WTC11 (cell line): ENCODE data around the gene APMAP. TPM values are rescaled to one million over a fixed set of nuclear protein-coding genes. Genes with fewer than 3 reads are reported as not detected.
A peak's percentile ranks its signal among the peaks of the same experiment; 100 is the strongest.

ENCODE experiments used
- ATAC-seq: fragments of 200-7000 bp; cut with Tn5 transposase; 2 replicates; pipeline ENCODE4 v1.10.0; 2021; ENCODE audit warnings: mild to moderate bottlenecking, moderate library complexity
- CTCF ChIA-PET: fragments of 300-600 bp; sonication (Branson Sonifier 250); formaldehyde crosslinking; loops from one replicate; lab custom pipeline; 2021; ENCODE audit warnings: antibody characterized with exemption; lab: Charles Lee
- POLR2A ChIA-PET: fragments of 350-600 bp; sonication (Branson Sonifier 250); formaldehyde crosslinking; loops from one replicate; lab custom pipeline; 2021; ENCODE audit warnings: antibody characterized with exemption; lab: Charles Lee
- DNase-seq: peaks from one replicate; pipeline ENCODE4 v3.0.0; 2021; ENCODE audit warnings: low spot score
- H3K27ac Mint-ChIP-seq: 2 replicates; pipeline ENCODE4 v1.8.0; 2021; ENCODE audit warnings: mixed read lengths
- H3K27me3 Mint-ChIP-seq: 2 replicates; pipeline ENCODE4 v1.8.0; 2021; ENCODE audit warnings: low read depth, mild to moderate bottlenecking, moderate library complexity, mixed read lengths
- H3K36me3 Mint-ChIP-seq: 2 replicates; pipeline ENCODE4 v1.8.0; 2021; ENCODE audit warnings: mixed read lengths
- H3K4me1 Mint-ChIP-seq: 2 replicates; pipeline ENCODE4 v1.8.0; 2022; ENCODE audit warnings: mixed read lengths
- H3K4me3 Mint-ChIP-seq: 2 replicates; pipeline ENCODE4 v1.8.0; 2021; ENCODE audit warnings: mild to moderate bottlenecking, moderate library complexity, mixed read lengths
- H3K9me3 Mint-ChIP-seq: 2 replicates; pipeline ENCODE4 v1.8.0; 2021; ENCODE audit warnings: mixed read lengths
- CDX4 ChIP-seq: fragments of 250-450 bp; sonication (Bioruptor Pico); IDR thresholded peaks from 2 replicates; pipeline ENCODE4 v1.9.0; 2021; ENCODE audit warnings: moderate library complexity, mild to moderate bottlenecking, inconsistent platforms, borderline replicate concordance
- CTCF ChIP-seq: fragments of 200-600 bp; IDR thresholded peaks from 2 replicates; pipeline ENCODE4 v1.8.0; 2022; ENCODE audit warnings: antibody characterized with exemption
- E2F5 ChIP-seq: sonication (generic); formaldehyde crosslinking; IDR thresholded peaks from 2 replicates; pipeline ENCODE4 v1.8.1; 2022; ENCODE audit warnings: mild to moderate bottlenecking, moderate library complexity, missing genetic modification reagents
- EMX1 ChIP-seq: fragments of 250-450 bp; sonication (Bioruptor Pico); IDR thresholded peaks from 2 replicates; pipeline ENCODE4 v1.8.0; 2021; ENCODE audit warnings: mild to moderate bottlenecking
- ETV6 ChIP-seq: sonication (generic); formaldehyde crosslinking; IDR thresholded peaks from 2 replicates; pipeline ENCODE4 v1.8.1; 2022; ENCODE audit warnings: mild to moderate bottlenecking, missing genetic modification reagents
- FOXK1 ChIP-seq: sonication (generic); formaldehyde crosslinking; IDR thresholded peaks from 2 replicates; pipeline ENCODE4 v1.8.0; 2022; ENCODE audit warnings: mild to moderate bottlenecking, moderate library complexity, missing genetic modification reagents
- GRHL2 ChIP-seq: fragments of 250-450 bp; sonication (Bioruptor Pico); IDR thresholded peaks from 2 replicates; pipeline ENCODE4 v1.8.0; 2022; ENCODE audit warnings: mild to moderate bottlenecking, moderate library complexity; ENCODE audit not compliant: insufficient replicate concordance, severe bottlenecking
- IRF2 ChIP-seq: sonication (generic); formaldehyde crosslinking; IDR thresholded peaks from 2 replicates; pipeline ENCODE4 v1.8.0; 2022; ENCODE audit warnings: low read depth, missing genetic modification reagents, borderline replicate concordance
- JAZF1 ChIP-seq: fragments of 250-450 bp; sonication (Bioruptor Pico); IDR thresholded peaks from 2 replicates; pipeline ENCODE4 v1.9.0; 2021; ENCODE audit warnings: moderate library complexity, mild to moderate bottlenecking, inconsistent platforms
- JUN ChIP-seq: sonication (generic); formaldehyde crosslinking; IDR thresholded peaks from 2 replicates; pipeline ENCODE4 v1.8.0; 2023; ENCODE audit warnings: mild to moderate bottlenecking, missing genetic modification reagents
- KAT7 ChIP-seq: sonication (generic); formaldehyde crosslinking; IDR thresholded peaks from 2 replicates; pipeline ENCODE4 v1.8.1; 2023; ENCODE audit warnings: missing genetic modification reagents, mild to moderate bottlenecking, borderline replicate concordance
- MLX ChIP-seq: sonication (generic); formaldehyde crosslinking; IDR thresholded peaks from 2 replicates; pipeline ENCODE4 v1.8.1; 2023; ENCODE audit warnings: mild to moderate bottlenecking, missing genetic modification reagents, moderate library complexity
- PREB ChIP-seq: sonication (generic); formaldehyde crosslinking; IDR thresholded peaks from 2 replicates; pipeline ENCODE4 v1.8.1; 2022; ENCODE audit warnings: mild to moderate bottlenecking, missing genetic modification reagents, moderate library complexity, borderline replicate concordance
- TCF7 ChIP-seq: sonication (generic); formaldehyde crosslinking; IDR thresholded peaks from 2 replicates; pipeline ENCODE4 v1.8.0; 2022; ENCODE audit warnings: mild to moderate bottlenecking, low read depth, missing genetic modification reagents, moderate library complexity
- ZMAT4 ChIP-seq: fragments of 250-450 bp; sonication (Bioruptor Pico); IDR thresholded peaks from 2 replicates; pipeline ENCODE4 v1.9.0; 2021; ENCODE audit warnings: mild to moderate bottlenecking
- ZNF232 ChIP-seq: sonication (generic); formaldehyde crosslinking; IDR thresholded peaks from 2 replicates; pipeline ENCODE4 v1.8.0; 2022; ENCODE audit warnings: mild to moderate bottlenecking, missing genetic modification reagents
- ZNF263 ChIP-seq: sonication (generic); formaldehyde crosslinking; IDR thresholded peaks from 2 replicates; pipeline ENCODE4 v1.8.1; 2022; ENCODE audit warnings: low read depth, mild to moderate bottlenecking, moderate library complexity, missing genetic modification reagents
- ZNF416 ChIP-seq: fragments of 250-450 bp; sonication (Bioruptor Pico); IDR thresholded peaks from 2 replicates; pipeline ENCODE4 v1.9.0; 2021; ENCODE audit warnings: mild to moderate bottlenecking, inconsistent platforms
- total RNA-seq: library from RNA; stranded (reverse); gene quantifications from 3 replicates; pipeline ENCODE4 v1.2.3, GENCODE V29; 2021

APMAP gene
- total RNA-seq, 1 experiment from 2014 or later, result 55.3 TPM

GRCh38 chr20:24963672-24964505, 28.7 kb downstream of the APMAP start:
- ChIA-PET POLR2A (no interaction called here), CTCF (interaction anchor here (0.5 to 1.4 kb wide), 3 partner anchors 9 to 451 kb away, joined by 3 read pairs; no protein-coding TSS in a partner anchor)
- no peaks in the 10 kb centered on the region for H3K27me3 Mint-ChIP-seq
- DNase-seq, result no peak
- no peak for ATAC-seq
- H3K36me3 Mint-ChIP-seq, result peaks cover 41% of the 10 kb centered on the region
- no peak overlapping the region for H3K4me3 Mint-ChIP-seq
- no peaks in the 10 kb centered on the region for H3K9me3 Mint-ChIP-seq
- TF ChIP-seq TCF7 (CRISPR knock-in tag) (no peak), JUN (CRISPR knock-in tag) (no peak), ZNF232 (CRISPR knock-in tag) (no peak), GRHL2 (CRISPR knock-in tag) (no peak), IRF2 (CRISPR knock-in tag) (no peak), MLX (no peak), ETV6 (no peak), JAZF1 (no peak), CTCF (no peak), ZNF263 (CRISPR knock-in tag) (no peak), PREB (CRISPR knock-in tag) (no peak), FOXK1 (CRISPR knock-in tag) (no peak), EMX1 (CRISPR knock-in tag) (no peak), ZNF416 (CRISPR knock-in tag) (no peak)
- H3K27ac Mint-ChIP-seq, result 0 out of 2 replicates have a peak overlapping the region, but pooled peaks have one; percentile 4
- H3K4me1 Mint-ChIP-seq, result no peaks in the 10 kb centered on the region

- no peak for ATAC-seq
- POLR2A ChIA-PET, result no interaction called here
- peaks cover 28% of the 10 kb centered on the region for H3K36me3 Mint-ChIP-seq
Observed at GRCh38 chr20:24962510-24962909, 30.0 kb downstream of the APMAP start.

More at GRCh38 chr20:24962510-24962909, 30.0 kb downstream of the APMAP start:
- TF ChIP-seq KAT7, result no peak
- no peak for TF ChIP-seq CDX4 (CRISPR knock-in tag)
- no peak for TF ChIP-seq EMX1 (CRISPR knock-in tag)
- no peak for TF ChIP-seq ZMAT4 (CRISPR knock-in tag)
- no peak for TF ChIP-seq E2F5 (CRISPR knock-in tag)
- TF ChIP-seq, all 79 proteins: peak for 0
- Mint-ChIP-seq H3K4me1 (no peaks in the 10 kb centered on the region), H3K9me3 (no peaks in the 10 kb centered on the region), H3K27ac (no peak overlapping the region), H3K4me3 (no peak overlapping the region), H3K27me3 (no peaks in the 10 kb centered on the region)
- CTCF ChIA-PET, result interaction anchor here (1.4 kb wide), 1 partner anchor 10 kb away, joined by 3 read pairs; no protein-coding TSS in a partner anchor
- DNase-seq, result no peak
